ENCODE results near the gene HMGCR.

Gene HMGCR

GRCh38 chr5:75380099-75380498 is 43.1 kb downstream of the HMGCR start:
- Histone ChIP-seq H2AFZ (ENCODE audit: low read length) (no peak overlapping the region), H3K9ac (ENCODE audit: low read length) (no peak overlapping the region), H3K4me1 (ENCODE audit: insufficient read depth, low read length, severe bottlenecking) (no peaks in the 10 kb centered on the region), H3K36me3 (ENCODE audit: insufficient read depth, low read length) (peaks cover 58% of the 10 kb centered on the region), H3K9me2 (ENCODE audit: low read depth, low read length) (no peaks in the 10 kb centered on the region), H3K4me2 (ENCODE audit: low read length) (no peak overlapping the region), H3K27me3 (ENCODE audit: insufficient read depth, low read length) (no peaks in the 10 kb centered on the region), H4K20me1 (ENCODE audit: insufficient read depth, low read length) (no peaks in the 10 kb centered on the region), H3K4me3 (ENCODE audit: low read depth, low read length, poor library complexity, severe bottlenecking) (no peak overlapping the region), H3K9me3 (ENCODE audit: low read length) (no peaks in the 10 kb centered on the region), H3K79me2 (ENCODE audit: insufficient read depth, low read length) (no peaks in the 10 kb centered on the region), H3K27ac (ENCODE audit: low read depth, low read length, poor library complexity, severe bottlenecking) (no peak overlapping the region), H3F3A (ENCODE audit: insufficient read depth, low read length) (no peaks in the 10 kb centered on the region)
- TF ChIP-seq EZH2 (IDR thresholded peaks at IDR 0.05; ENCODE audit: borderline replicate concordance, low read length): no peak
- TF ChIP-seq CTCF (IDR thresholded peaks at IDR 0.05; ENCODE audit: low read length): no peak

- Histone ChIP-seq H3K4me1 (ENCODE audit: insufficient read depth, low read length, severe bottlenecking) (no peaks in the 10 kb centered on the region), H3F3A (ENCODE audit: insufficient read depth, low read length) (no peaks in the 10 kb centered on the region), H3K27me3 (ENCODE audit: insufficient read depth, low read length) (no peaks in the 10 kb centered on the region), H3K36me3 (ENCODE audit: insufficient read depth, low read length) (peaks cover 62% of the 10 kb centered on the region), H3K27ac (ENCODE audit: low read depth, low read length, poor library complexity, severe bottlenecking) (no peak overlapping the region), H3K4me2 (ENCODE audit: low read length) (no peak overlapping the region), H3K9me3 (ENCODE audit: low read length) (no peaks in the 10 kb centered on the region), H3K79me2 (ENCODE audit: insufficient read depth, low read length) (no peaks in the 10 kb centered on the region), H4K20me1 (ENCODE audit: insufficient read depth, low read length) (no peaks in the 10 kb centered on the region), H3K4me3 (ENCODE audit: low read depth, low read length, poor library complexity, severe bottlenecking) (no peak overlapping the region), H2AFZ (ENCODE audit: low read length) (no peak overlapping the region), H3K9ac (ENCODE audit: low read length) (no peak overlapping the region), H3K9me2 (ENCODE audit: low read depth, low read length) (no peaks in the 10 kb centered on the region)
- TF ChIP-seq EZH2 (IDR thresholded peaks at IDR 0.05; ENCODE audit: borderline replicate concordance, low read length): no peak
- no peak for TF ChIP-seq CTCF (IDR thresholded peaks at IDR 0.05; ENCODE audit: low read length)
Observed at GRCh38 chr5:75381456-75381855, 44.4 kb downstream of the HMGCR start.

- no peaks in the 10 kb centered on the region for H3K9me2 ChIP-seq (ENCODE audit: low read depth, low read length)
- H4K20me1 ChIP-seq (ENCODE audit: insufficient read depth, low read length): no peaks in the 10 kb centered on the region
- no peak overlapping the region for H3K27ac ChIP-seq (ENCODE audit: low read depth, low read length, poor library complexity, severe bottlenecking)
- TF ChIP-seq CTCF (IDR thresholded peaks at IDR 0.05; ENCODE audit: low read length) (no peak), EZH2 (IDR thresholded peaks at IDR 0.05; ENCODE audit: borderline replicate concordance, low read length) (no peak)
- no peaks in the 10 kb centered on the region for H3K27me3 ChIP-seq (ENCODE audit: insufficient read depth, low read length)
- H2AFZ ChIP-seq (ENCODE audit: low read length): no peak overlapping the region
- no peak overlapping the region for H3K9ac ChIP-seq (ENCODE audit: low read length)
- H3K36me3 ChIP-seq (ENCODE audit: insufficient read depth, low read length): peaks cover 52% of the 10 kb centered on the region
- no peaks in the 10 kb centered on the region for H3K79me2 ChIP-seq (ENCODE audit: insufficient read depth, low read length)
- no peaks in the 10 kb centered on the region for H3K9me3 ChIP-seq (ENCODE audit: low read length)
- no peak overlapping the region for H3K4me2 ChIP-seq (ENCODE audit: low read length)
- no peaks in the 10 kb centered on the region for H3K4me1 ChIP-seq (ENCODE audit: insufficient read depth, low read length, severe bottlenecking)
- H3F3A ChIP-seq (ENCODE audit: insufficient read depth, low read length): no peaks in the 10 kb centered on the region
- H3K4me3 ChIP-seq (ENCODE audit: low read depth, low read length, poor library complexity, severe bottlenecking): no peak overlapping the region
Observed at GRCh38 chr5:75384218-75384617, 47.2 kb downstream of the HMGCR start.

Measured in OCI-LY1 (cell line).